ENCODE measurements around the gene TMEM212.
A peak's percentile ranks its signal among the peaks of the same experiment; 100 is the strongest.

TMEM212 gene

GRCh38 chr3:171842864-171843518, at the start of gene TMEM212:
TMEM212 (plus strand) TSS chr3:171843349; CDS start chr3:171843384, 35 bp downstream.
- no peak for DNase-seq (ENCODE audit: low read depth in 2 of 2)

GRCh38 chr3:171796625-171797264, 46.4 kb upstream of the TMEM212 start:
- no peak for DNase-seq (ENCODE audit: low read depth in 2 of 2)

GRCh38 chr3:171797265-171797679, 45.9 kb upstream of the TMEM212 start:
- no peak for DNase-seq (ENCODE audit: low read depth in 2 of 2)

- no peak for DNase-seq (ENCODE audit: low read depth in 2 of 2)
Measured at GRCh38 chr3:171797873-171798272, 45.3 kb upstream of the TMEM212 start.

- DNase-seq (ENCODE audit: low read depth in 2 of 2), result no peak
Measured at GRCh38 chr3:171799501-171799900, 43.6 kb upstream of the TMEM212 start.

GRCh38 chr3:171801738-171802589, 41.2 kb upstream of the TMEM212 start:
- no peak for DNase-seq (ENCODE audit: low read depth in 2 of 2)

- no peak for DNase-seq (ENCODE audit: low read depth in 2 of 2)
Measured at GRCh38 chr3:171802590-171802956, 40.6 kb upstream of the TMEM212 start.

GRCh38 chr3:171803044-171803443, 40.1 kb upstream of the TMEM212 start:
- no peak for DNase-seq (ENCODE audit: low read depth in 2 of 2)

- DNase-seq (ENCODE audit: low read depth in 2 of 2), result no peak
Measured at GRCh38 chr3:171804618-171805389, 38.3 kb upstream of the TMEM212 start.

GRCh38 chr3:171805687-171806086, 37.5 kb upstream of the TMEM212 start:
- no peak for DNase-seq (ENCODE audit: low read depth in 2 of 2)

- no peak for DNase-seq (ENCODE audit: low read depth in 2 of 2)
Measured at GRCh38 chr3:171806200-171807128, 36.7 kb upstream of the TMEM212 start.

- DNase-seq (ENCODE audit: low read depth in 2 of 2), result no peak
Measured at GRCh38 chr3:171807129-171807675, 35.9 kb upstream of the TMEM212 start.

- DNase-seq (ENCODE audit: low read depth in 2 of 2), result no peak
Measured at GRCh38 chr3:171807806-171808205, 35.3 kb upstream of the TMEM212 start.

GRCh38 chr3:171809611-171809860, 33.6 kb upstream of the TMEM212 start:
- DNase-seq (ENCODE audit: low read depth in 2 of 2), result no peak

- DNase-seq (ENCODE audit: low read depth in 2 of 2), result peak in 1 of 2 donors; percentile 21
Measured at GRCh38 chr3:171809861-171810628, 33.1 kb upstream of the TMEM212 start, which contains the start of gene PLD1. PLD1 (minus strand) TSS chr3:171810483; CDS start chr3:171738051, 72,432 bp downstream.

- no peak for DNase-seq (ENCODE audit: low read depth in 2 of 2)
Measured at GRCh38 chr3:171810629-171811294, 32.4 kb upstream of the TMEM212 start.

GRCh38 chr3:171811295-171811912, 31.7 kb upstream of the TMEM212 start:
- no peak for DNase-seq (ENCODE audit: low read depth in 2 of 2)

GRCh38 chr3:171811913-171812335, 31.2 kb upstream of the TMEM212 start:
- no peak for DNase-seq (ENCODE audit: low read depth in 2 of 2)

GRCh38 chr3:171812811-171813210, 30.3 kb upstream of the TMEM212 start:
- no peak for DNase-seq (ENCODE audit: low read depth in 2 of 2)
